NB4 (cell line): ENCODE data around the gene HTR2A.
"Not testable (repeated sequence)": the region's sequence is repeated elsewhere in the genome, so short reads cannot be mapped to it uniquely, and the experiment has no call there.

Source experiments
- POLR2A ChIP-seq: IDR thresholded peaks from 2 replicates; pipeline ENCODE4 v1.6.1; 2011; ENCODE audit warnings: mild to moderate bottlenecking; ENCODE audit not compliant: insufficient read length; ENCODE audit errors: extremely low read depth
- TF ChIP-seq, protein P1 (sequence below): IDR thresholded peaks from one replicate; pipeline ENCODE4 v1.5.1; 2012; ENCODE audit warnings: low read depth, low read length

GRCh38 chr13:46804921-46805320, 91.9 kb downstream of the HTR2A start:
- TF ChIP-seq, protein P1, sequence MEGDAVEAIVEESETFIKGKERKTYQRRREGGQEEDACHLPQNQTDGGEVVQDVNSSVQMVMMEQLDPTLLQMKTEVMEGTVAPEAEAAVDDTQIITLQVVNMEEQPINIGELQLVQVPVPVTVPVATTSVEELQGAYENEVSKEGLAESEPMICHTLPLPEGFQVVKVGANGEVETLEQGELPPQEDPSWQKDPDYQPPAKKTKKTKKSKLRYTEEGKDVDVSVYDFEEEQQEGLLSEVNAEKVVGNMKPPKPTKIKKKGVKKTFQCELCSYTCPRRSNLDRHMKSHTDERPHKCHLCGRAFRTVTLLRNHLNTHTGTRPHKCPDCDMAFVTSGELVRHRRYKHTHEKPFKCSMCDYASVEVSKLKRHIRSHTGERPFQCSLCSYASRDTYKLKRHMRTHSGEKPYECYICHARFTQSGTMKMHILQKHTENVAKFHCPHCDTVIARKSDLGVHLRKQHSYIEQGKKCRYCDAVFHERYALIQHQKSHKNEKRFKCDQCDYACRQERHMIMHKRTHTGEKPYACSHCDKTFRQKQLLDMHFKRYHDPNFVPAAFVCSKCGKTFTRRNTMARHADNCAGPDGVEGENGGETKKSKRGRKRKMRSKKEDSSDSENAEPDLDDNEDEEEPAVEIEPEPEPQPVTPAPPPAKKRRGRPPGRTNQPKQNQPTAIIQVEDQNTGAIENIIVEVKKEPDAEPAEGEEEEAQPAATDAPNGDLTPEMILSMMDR: not testable (repeated sequence)
- not testable (repeated sequence) for TF ChIP-seq POLR2A
